HG03095 (cell line): ENCODE measurements around the gene IRF5.
"Not testable (repeated sequence)": the region's sequence is repeated elsewhere in the genome, so short reads cannot be mapped to it uniquely, and the experiment has no call there.

Source experiments
- ATAC-seq: cut with Tn5 transposase; IDR thresholded peaks from one replicate; pipeline ENCODE4 v1.9.1; 2021; ENCODE audit warnings: moderate library complexity; ENCODE audit not compliant: unreplicated experiment

Gene IRF5

GRCh38 chr7:128954830-128955802 lies 17.4 kb downstream of the IRF5 start:
- ATAC-seq: peak; percentile 53

- ATAC-seq: no peak
Observed at GRCh38 chr7:128955981-128956380, 18.3 kb downstream of the IRF5 start.

DNA sequence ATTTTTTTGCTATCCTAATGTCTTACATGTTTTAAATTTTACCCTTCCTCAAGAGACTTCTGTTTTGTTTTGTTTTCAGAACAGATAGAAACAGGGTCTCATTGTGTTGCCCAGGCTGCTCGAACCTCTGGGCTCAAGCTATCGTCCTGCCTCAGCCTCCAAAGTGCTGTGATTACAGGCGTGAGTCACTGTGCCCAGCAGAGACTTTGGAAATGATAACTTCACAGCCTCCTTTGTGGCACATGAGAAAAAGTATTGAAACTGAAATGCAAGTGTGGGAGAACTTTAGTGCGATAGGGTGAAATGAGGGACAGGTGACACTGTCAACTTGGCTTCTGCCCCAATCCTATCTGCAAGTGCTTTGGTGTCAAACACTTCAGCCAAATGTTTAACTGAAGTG lies 21.6 kb downstream of the IRF5 start:
- ATAC-seq: no peak

- no peak for ATAC-seq
Observed at GRCh38 chr7:128961030-128961659, 23.4 kb downstream of the IRF5 start.

DNA sequence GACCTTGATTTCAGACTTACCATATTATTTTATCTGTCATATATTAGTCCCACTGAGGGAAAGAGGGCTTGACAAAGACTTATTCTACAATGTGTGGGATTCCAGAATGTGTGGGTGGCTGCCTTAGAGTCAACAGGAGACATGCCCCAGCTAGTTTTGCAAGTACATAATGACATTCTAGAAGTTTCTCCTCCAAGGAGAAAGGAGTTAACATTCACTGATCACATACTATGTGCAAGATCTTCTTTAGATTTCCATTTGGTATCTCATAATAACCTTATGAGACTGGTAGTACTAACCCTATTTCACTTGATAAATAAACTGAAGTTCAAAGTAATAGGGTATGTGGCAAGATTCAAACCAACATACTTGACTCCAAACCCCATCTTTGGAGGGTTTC lies 25.2 kb downstream of the IRF5 start:
- ATAC-seq: peak; percentile 25

GRCh38 chr7:128963327-128963757 lies 25.6 kb downstream of the IRF5 start:
- peak; percentile 75 for ATAC-seq

DNA sequence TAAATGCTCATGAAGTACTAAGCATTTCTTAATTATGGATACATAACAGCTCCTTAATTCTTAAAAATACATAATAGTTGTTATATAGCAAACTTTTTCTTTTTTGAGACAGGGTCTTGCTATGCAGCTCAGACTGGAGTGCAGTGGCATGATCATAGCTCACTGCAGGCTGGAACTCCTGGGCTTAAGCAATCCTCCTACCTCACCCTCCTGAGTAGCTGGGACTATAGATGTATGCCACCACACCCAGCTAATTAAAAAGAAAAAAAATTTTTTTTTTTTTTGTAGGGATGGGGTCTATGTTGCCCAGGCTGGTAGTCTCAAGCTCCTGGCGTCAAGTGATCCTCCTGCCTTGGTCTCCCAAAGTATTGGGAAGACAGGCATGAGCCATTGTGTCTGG lies 30.9 kb downstream of the IRF5 start:
- no peak for ATAC-seq

GRCh38 chr7:128974241-128974934 lies 36.7 kb downstream of the IRF5 start:
- no peak for ATAC-seq

DNA sequence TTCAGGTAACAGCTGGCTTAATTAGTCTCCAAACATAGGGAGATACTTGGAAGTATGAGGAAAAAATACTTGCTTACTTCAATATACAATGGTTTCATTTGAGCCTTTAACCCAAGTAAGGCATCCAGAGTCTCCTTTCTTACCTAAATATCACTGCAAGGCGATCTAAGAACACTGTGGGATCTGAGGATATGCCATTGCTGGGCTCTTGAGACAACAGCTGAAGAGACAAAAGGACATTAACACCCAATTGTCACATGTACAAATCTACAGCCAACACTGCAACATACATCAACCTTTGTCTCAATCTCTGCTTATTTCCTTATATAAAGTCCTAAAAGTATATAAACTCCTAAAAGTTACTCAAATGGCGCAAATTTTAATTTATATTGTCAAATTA lies 44.4 kb downstream of the IRF5 start:
- no peak for ATAC-seq

DNA sequence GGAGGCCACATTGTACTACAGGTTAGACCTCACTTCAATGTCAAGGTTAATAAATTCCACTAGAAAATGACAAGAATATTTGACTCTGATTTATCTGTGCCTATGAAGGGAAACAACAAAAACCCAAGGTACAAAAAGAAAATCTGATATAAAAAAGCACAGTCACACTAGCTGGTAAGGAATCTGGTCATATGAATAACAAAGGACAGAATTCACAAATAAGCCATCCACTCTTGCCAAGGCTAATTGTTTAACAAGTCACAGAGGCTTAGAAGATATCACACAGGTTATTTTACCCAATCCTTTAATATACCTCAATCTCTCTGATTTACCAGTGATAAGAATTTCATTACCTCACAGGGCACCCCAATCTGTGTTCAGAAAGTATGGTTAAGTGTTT lies 47.9 kb downstream of the IRF5 start:
- ATAC-seq: no peak

DNA sequence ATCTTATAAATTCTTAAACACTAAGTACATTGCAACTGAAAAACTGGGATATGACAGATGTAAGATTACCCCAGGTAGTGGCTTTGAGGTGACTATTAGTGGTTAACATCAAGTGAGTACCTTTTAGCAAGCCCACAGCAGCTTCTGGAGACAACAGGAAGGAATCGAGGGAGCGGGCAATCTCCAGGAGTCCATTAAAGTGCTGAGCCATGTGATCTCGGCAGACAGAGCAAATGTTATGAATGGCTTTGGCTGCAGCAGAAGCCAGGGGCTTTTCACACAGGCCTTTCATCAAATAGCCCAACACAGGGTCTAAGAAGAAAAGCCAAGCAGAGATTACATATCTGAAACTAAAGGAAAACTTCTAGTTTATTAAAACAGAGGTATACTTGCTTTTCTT lies 48.9 kb downstream of the IRF5 start:
- no peak for ATAC-seq

DNA sequence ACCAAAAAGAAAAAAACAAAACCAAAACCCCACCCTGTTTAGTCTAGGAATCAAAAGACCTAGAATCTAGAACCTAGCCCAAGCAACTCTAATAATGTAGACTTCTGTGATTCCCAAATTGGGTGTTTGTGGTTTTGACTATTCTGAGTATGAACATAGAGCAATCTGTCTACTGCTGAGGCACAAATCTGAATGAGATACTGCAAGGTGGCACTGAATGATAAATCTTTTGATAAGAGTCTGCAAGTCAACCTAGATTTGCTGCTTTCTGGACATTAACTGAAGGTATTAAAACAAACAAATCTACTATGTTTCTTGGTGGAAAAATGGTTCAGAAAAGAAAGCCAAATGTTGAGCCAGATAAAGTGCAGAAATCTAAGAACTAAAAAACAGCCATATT lies 50.6 kb downstream of the IRF5 start:
- no peak for ATAC-seq

DNA sequence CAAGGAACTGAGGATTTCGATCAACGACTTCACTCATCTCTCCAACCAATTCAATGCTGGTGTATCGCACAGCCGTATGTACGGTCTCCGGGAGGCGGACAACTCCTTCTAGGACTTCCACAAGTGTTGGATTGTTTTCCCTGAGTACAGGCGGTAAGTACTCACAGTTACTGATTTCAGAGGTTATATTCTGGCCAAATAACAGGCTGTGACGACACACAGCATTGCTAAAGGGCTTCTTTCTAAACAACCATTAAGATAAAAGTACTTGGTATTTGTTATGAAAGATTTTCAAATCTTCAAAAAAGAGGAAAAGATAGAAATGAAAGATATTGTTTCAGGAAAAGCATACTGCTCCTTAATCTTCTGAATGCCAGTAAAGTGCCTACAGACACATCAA lies 52.2 kb downstream of the IRF5 start:
- ATAC-seq: no peak

GRCh38 chr7:128993419-128993818 lies 55.7 kb downstream of the IRF5 start:
- ATAC-seq: no peak

GRCh38 chr7:128994560-128994959 lies 56.8 kb downstream of the IRF5 start:
- ATAC-seq: not testable (repeated sequence)

DNA sequence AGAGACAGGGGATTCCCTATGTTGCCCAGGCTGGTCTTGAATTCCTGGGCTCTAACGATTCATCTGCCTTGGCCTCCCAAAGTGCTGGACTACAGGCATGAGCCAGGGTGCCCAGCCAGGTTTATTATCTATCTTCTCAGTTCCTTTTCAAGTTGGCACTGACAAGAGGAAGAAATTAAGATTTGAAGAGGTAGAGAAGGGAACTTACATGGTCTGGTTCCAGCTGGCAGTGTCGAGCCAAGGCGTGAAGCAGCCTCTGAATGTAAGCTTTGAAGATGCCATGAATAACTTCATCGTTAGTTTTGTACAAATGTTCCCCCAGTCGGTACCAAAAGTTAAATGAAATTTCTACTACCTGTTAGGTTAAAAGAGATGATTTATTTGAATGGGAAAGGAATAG lies 59.5 kb downstream of the IRF5 start:
- ATAC-seq: no peak
